ENCODE measurements around the gene MELTF.

MELTF gene

DNA sequence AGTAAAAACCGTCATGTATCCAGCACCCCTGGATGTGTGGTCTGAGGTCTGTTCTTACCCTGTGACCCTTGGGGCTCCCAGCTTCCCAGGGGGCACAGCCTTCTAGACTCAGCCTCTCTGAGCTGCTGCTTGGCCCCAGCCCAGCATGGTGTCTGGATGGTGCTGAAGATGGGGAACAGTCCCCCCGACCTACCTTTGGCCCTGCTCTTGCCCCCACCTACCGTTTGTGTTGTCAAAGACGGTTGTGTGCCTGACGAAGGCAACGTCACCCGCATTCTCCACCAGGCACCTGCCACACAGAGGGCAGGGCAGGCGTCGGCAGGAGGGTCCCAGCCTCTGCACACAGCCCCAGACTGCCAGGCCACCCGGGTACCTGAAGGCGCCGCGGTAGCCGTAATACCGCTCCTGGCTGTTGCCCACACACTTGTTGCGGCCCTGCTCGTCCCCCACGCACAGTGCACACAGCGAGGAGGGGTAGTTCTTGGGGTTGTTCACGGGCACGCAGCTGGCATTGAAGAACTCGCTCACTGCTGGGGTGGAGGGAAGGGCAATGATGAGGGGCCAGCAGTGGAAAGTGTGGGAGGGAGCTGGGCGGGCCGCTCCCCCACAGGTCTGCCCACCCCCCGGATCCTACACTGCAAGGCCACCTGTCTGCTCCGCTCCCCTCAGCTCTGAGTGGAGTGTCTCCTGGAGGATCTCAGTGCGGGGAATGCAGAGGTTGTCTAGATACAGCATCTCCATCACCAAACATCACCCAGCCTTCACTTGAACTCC is 21.0 kb downstream of the MELTF start:
- Histone ChIP-seq H4K20me1 (ENCODE audit: insufficient read depth) (no peaks in the 10 kb centered on the region), H3K36me3 (ENCODE audit: insufficient read depth) (no peaks in the 10 kb centered on the region), H3K9ac (no peak overlapping the region), H3K4me3 (IDR thresholded peaks at IDR 0.05; ENCODE audit: insufficient read depth, low read depth, low read length) (no peak overlapping the region), H3K79me2 (ENCODE audit: insufficient read depth, low read depth) (no peaks in the 10 kb centered on the region), H3K27ac (no peak overlapping the region), H3K4me1 (ENCODE audit: low read depth, poor library complexity, severe bottlenecking) (peaks cover 6% of the 10 kb centered on the region), H3K4me2 (no peak overlapping the region), H3K27me3 (ENCODE audit: insufficient read depth, low read depth) (no peaks in the 10 kb centered on the region), H2AFZ (ENCODE audit: low read depth) (no peak overlapping the region)
- TF ChIP-seq, protein P1, sequence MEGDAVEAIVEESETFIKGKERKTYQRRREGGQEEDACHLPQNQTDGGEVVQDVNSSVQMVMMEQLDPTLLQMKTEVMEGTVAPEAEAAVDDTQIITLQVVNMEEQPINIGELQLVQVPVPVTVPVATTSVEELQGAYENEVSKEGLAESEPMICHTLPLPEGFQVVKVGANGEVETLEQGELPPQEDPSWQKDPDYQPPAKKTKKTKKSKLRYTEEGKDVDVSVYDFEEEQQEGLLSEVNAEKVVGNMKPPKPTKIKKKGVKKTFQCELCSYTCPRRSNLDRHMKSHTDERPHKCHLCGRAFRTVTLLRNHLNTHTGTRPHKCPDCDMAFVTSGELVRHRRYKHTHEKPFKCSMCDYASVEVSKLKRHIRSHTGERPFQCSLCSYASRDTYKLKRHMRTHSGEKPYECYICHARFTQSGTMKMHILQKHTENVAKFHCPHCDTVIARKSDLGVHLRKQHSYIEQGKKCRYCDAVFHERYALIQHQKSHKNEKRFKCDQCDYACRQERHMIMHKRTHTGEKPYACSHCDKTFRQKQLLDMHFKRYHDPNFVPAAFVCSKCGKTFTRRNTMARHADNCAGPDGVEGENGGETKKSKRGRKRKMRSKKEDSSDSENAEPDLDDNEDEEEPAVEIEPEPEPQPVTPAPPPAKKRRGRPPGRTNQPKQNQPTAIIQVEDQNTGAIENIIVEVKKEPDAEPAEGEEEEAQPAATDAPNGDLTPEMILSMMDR (conservative IDR thresholded peaks at IDR 0.05; ENCODE audit: low read depth, low read length): no peak

DNA sequence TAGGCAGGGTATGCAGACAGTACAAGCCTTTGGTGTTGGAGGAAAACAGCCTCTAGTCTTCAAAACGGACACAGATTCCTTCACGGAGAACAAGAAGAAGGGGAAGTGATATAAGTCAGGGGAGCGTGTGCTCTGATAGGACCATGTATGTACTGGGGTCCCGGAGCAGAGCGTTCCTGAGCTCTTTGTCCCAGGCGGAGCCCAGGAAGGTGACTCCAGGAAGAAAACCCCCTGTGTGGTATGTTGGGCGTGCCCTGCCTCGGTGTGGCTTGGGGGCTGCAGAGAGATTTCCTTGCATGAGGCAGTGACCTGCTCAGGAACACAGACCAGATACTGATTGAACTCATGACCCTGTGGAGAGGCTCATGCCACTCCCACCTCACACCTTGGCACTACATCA is 21.7 kb downstream of the MELTF start:
- Histone ChIP-seq H3K36me3 (ENCODE audit: insufficient read depth) (no peaks in the 10 kb centered on the region), H3K4me2 (no peak overlapping the region), H3K27ac (no peak overlapping the region), H3K27me3 (ENCODE audit: insufficient read depth, low read depth) (no peaks in the 10 kb centered on the region), H3K9ac (no peak overlapping the region), H3K4me1 (ENCODE audit: low read depth, poor library complexity, severe bottlenecking) (peaks cover 7% of the 10 kb centered on the region), H2AFZ (ENCODE audit: low read depth) (no peak overlapping the region), H4K20me1 (ENCODE audit: insufficient read depth) (no peaks in the 10 kb centered on the region), H3K4me3 (IDR thresholded peaks at IDR 0.05; ENCODE audit: insufficient read depth, low read depth, low read length) (no peak overlapping the region), H3K79me2 (ENCODE audit: insufficient read depth, low read depth) (no peaks in the 10 kb centered on the region)
- TF ChIP-seq, protein P1 (conservative IDR thresholded peaks at IDR 0.05; ENCODE audit: low read depth, low read length): no peak

DNA sequence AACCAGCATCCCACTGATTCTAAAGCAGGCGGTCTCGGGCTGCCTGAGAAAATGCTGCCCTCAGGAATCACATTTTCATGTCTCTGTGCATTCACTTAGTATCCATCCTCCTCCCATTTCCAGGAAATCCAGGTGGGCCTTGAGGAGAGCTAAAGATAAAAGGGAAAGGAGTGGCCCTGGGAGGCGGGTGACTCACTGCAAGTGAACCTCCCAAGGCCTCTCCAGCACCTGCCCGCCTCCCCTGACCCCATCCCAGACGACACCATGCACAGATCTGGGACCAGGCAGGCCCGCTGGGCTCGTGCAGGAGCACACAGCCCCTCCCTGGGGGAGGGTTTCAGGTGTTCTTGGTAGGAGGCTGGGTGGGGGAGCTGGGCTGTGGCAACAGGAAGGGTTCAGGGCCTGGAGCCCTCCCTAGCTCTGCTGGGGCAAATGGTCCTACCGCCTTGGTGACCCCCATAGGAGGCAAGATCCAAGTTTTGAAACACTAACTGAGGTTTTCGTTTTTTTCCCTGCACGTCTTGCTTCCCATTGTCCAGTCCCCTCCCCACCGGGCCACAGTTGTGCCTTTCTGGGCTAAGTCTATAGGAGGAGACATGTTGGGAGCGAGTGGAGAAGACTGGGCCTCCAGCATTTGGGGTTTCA is 22.2 kb downstream of the MELTF start:
- Histone ChIP-seq H3K79me2 (ENCODE audit: insufficient read depth, low read depth) (no peaks in the 10 kb centered on the region), H3K4me3 (IDR thresholded peaks at IDR 0.05; ENCODE audit: insufficient read depth, low read depth, low read length) (no peak overlapping the region), H4K20me1 (ENCODE audit: insufficient read depth) (no peaks in the 10 kb centered on the region), H3K4me1 (ENCODE audit: low read depth, poor library complexity, severe bottlenecking) (peaks cover 7% of the 10 kb centered on the region), H3K27ac (no peak overlapping the region), H3K9ac (no peak overlapping the region), H3K27me3 (ENCODE audit: insufficient read depth, low read depth) (no peaks in the 10 kb centered on the region), H2AFZ (ENCODE audit: low read depth) (no peak overlapping the region), H3K4me2 (no peak overlapping the region), H3K36me3 (ENCODE audit: insufficient read depth) (no peaks in the 10 kb centered on the region)
- TF ChIP-seq, protein P1 (conservative IDR thresholded peaks at IDR 0.05; ENCODE audit: low read depth, low read length): no peak

DNA sequence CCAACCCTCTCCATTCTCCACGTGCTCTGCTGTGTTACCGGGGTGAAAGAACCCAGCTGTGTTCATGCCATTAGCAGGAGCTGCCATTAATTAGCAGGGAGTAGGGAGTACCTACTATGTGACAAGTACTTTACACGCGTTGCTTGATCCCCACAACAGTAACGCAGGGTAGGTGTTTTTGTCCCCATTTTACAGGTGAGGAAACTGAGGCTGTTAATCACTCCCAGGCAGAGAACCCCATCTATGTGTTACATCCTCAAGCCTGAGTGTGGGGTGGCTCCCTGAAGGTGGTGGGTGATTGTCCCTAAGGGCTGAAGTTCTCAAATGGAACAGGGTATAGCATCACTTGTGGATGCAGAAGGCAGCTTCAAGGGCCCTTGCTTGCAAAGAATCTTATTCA is 22.8 kb downstream of the MELTF start:
- no peaks in the 10 kb centered on the region for H3K79me2 ChIP-seq (ENCODE audit: insufficient read depth, low read depth)
- H3K4me1 ChIP-seq (ENCODE audit: low read depth, poor library complexity, severe bottlenecking): peaks cover 7% of the 10 kb centered on the region
- no peaks in the 10 kb centered on the region for H4K20me1 ChIP-seq (ENCODE audit: insufficient read depth)
- no peak overlapping the region for H3K4me2 ChIP-seq
- H2AFZ ChIP-seq (ENCODE audit: low read depth): no peak overlapping the region
- TF ChIP-seq, protein P1 (conservative IDR thresholded peaks at IDR 0.05; ENCODE audit: low read depth, low read length): no peak
- H3K4me3 ChIP-seq (IDR thresholded peaks at IDR 0.05; ENCODE audit: insufficient read depth, low read depth, low read length): no peak overlapping the region
- no peaks in the 10 kb centered on the region for H3K27me3 ChIP-seq (ENCODE audit: insufficient read depth, low read depth)
- H3K9ac ChIP-seq: no peak overlapping the region
- H3K27ac ChIP-seq: no peak overlapping the region
- H3K36me3 ChIP-seq (ENCODE audit: insufficient read depth): no peaks in the 10 kb centered on the region
